Skeletal muscle satellite cell (primary cell): ENCODE measurements around the gene VWF.

Experiments used
- H3K27me3 ChIP-seq: 2 replicates; pipeline ENCODE4 v1.7.0; 2013; ENCODE audit warnings: low read length; ENCODE audit not compliant: control insufficient read depth, insufficient read depth
- H3K36me3 ChIP-seq: 2 replicates; pipeline ENCODE4 v1.7.0; 2013; ENCODE audit warnings: mild to moderate bottlenecking, control low read depth, low read length; ENCODE audit not compliant: insufficient read depth
- H3K4me1 ChIP-seq: 2 replicates; pipeline ENCODE4 v1.7.0; 2013; ENCODE audit warnings: low read length; ENCODE audit not compliant: control insufficient read depth, insufficient read depth
- H3K4me2 ChIP-seq: 2 replicates; pipeline ENCODE4 v1.7.0; 2013; ENCODE audit warnings: mild to moderate bottlenecking, low read length
- H3K4me3 ChIP-seq: 2 replicates; pipeline ENCODE4 v1.7.0; 2013; ENCODE audit warnings: low read length
- H3K9ac ChIP-seq: 2 replicates; pipeline ENCODE4 v1.7.0; 2013; ENCODE audit warnings: mild to moderate bottlenecking, low read depth, low read length, moderate library complexity
- H3K9me3 ChIP-seq: replicated peaks from 2 replicates; pipeline ENCODE4 v1.7.0; 2013; ENCODE audit warnings: mild to moderate bottlenecking, control low read depth, low read length

Gene VWF

GRCh38 chr12:6096527-6096926 is 27.9 kb downstream of the VWF start:
- Histone ChIP-seq H3K27me3 (no peaks in the 10 kb centered on the region), H3K4me1 (peaks cover 36% of the 10 kb centered on the region), H3K36me3 (no peaks in the 10 kb centered on the region), H3K4me2 (no peak overlapping the region), H3K9me3 (no peaks in the 10 kb centered on the region), H3K4me3 (no peak overlapping the region), H3K9ac (no peak overlapping the region)

GRCh38 chr12:6095269-6095668 is 29.2 kb downstream of the VWF start:
- no peaks in the 10 kb centered on the region for H3K9me3 ChIP-seq
- H3K4me1 ChIP-seq: peaks cover 42% of the 10 kb centered on the region
- no peak overlapping the region for H3K4me3 ChIP-seq
- no peak overlapping the region for H3K4me2 ChIP-seq
- no peaks in the 10 kb centered on the region for H3K27me3 ChIP-seq
- H3K36me3 ChIP-seq: no peaks in the 10 kb centered on the region
- H3K9ac ChIP-seq: no peak overlapping the region

GRCh38 chr12:6093764-6094163 is 30.7 kb downstream of the VWF start:
- Histone ChIP-seq H3K9ac (peak overlapping the region; percentile 20), H3K9me3 (no peaks in the 10 kb centered on the region), H3K27me3 (no peaks in the 10 kb centered on the region), H3K4me3 (peak overlapping the region; percentile 43), H3K4me2 (peak overlapping the region; percentile 70), H3K36me3 (no peaks in the 10 kb centered on the region), H3K4me1 (peaks cover 52% of the 10 kb centered on the region)

GRCh38 chr12:6092784-6093722 is 31.4 kb downstream of the VWF start:
- no peaks in the 10 kb centered on the region for H3K9me3 ChIP-seq
- no peaks in the 10 kb centered on the region for H3K27me3 ChIP-seq
- no peaks in the 10 kb centered on the region for H3K36me3 ChIP-seq
- H3K4me3 ChIP-seq: peak overlapping the region; percentile 51
- H3K4me2 ChIP-seq: peak overlapping the region; percentile 70
- peaks cover 56% of the 10 kb centered on the region for H3K4me1 ChIP-seq
- H3K9ac ChIP-seq: peak overlapping the region; percentile 20

GRCh38 chr12:6091786-6092566 is 32.5 kb downstream of the VWF start:
- no peak overlapping the region for H3K4me2 ChIP-seq
- no peaks in the 10 kb centered on the region for H3K9me3 ChIP-seq
- H3K4me1 ChIP-seq: peaks cover 49% of the 10 kb centered on the region
- no peaks in the 10 kb centered on the region for H3K36me3 ChIP-seq
- no peak overlapping the region for H3K4me3 ChIP-seq
- H3K27me3 ChIP-seq: no peaks in the 10 kb centered on the region
- no peak overlapping the region for H3K9ac ChIP-seq

- no peak overlapping the region for H3K4me3 ChIP-seq
- H3K9me3 ChIP-seq: no peaks in the 10 kb centered on the region
- H3K27me3 ChIP-seq: no peaks in the 10 kb centered on the region
- H3K9ac ChIP-seq: no peak overlapping the region
- H3K4me2 ChIP-seq: no peak overlapping the region
- H3K4me1 ChIP-seq: peaks cover 43% of the 10 kb centered on the region
- no peaks in the 10 kb centered on the region for H3K36me3 ChIP-seq
These were observed 33.7 kb downstream of the VWF start for GRCh38 chr12:6090803-6091202.

- no peaks in the 10 kb centered on the region for H3K36me3 ChIP-seq
- no peaks in the 10 kb centered on the region for H3K27me3 ChIP-seq
- peaks cover 51% of the 10 kb centered on the region for H3K4me1 ChIP-seq
- H3K4me3 ChIP-seq: no peak overlapping the region
- peak overlapping the region; percentile 62 for H3K4me2 ChIP-seq
- H3K9ac ChIP-seq: no peak overlapping the region
- H3K9me3 ChIP-seq: no peaks in the 10 kb centered on the region
These were observed 35.3 kb downstream of the VWF start for GRCh38 chr12:6088921-6089747.

GRCh38 chr12:6086316-6086715 is 38.2 kb downstream of the VWF start:
- Histone ChIP-seq H3K4me2 (no peak overlapping the region), H3K9me3 (no peaks in the 10 kb centered on the region), H3K36me3 (no peaks in the 10 kb centered on the region), H3K4me1 (peaks cover 39% of the 10 kb centered on the region), H3K27me3 (no peaks in the 10 kb centered on the region), H3K9ac (no peak overlapping the region), H3K4me3 (no peak overlapping the region)

- no peaks in the 10 kb centered on the region for H3K27me3 ChIP-seq
- peaks cover 35% of the 10 kb centered on the region for H3K4me1 ChIP-seq
- H3K4me2 ChIP-seq: no peak overlapping the region
- no peak overlapping the region for H3K4me3 ChIP-seq
- no peaks in the 10 kb centered on the region for H3K9me3 ChIP-seq
- H3K9ac ChIP-seq: no peak overlapping the region
- H3K36me3 ChIP-seq: no peaks in the 10 kb centered on the region
These were observed 38.6 kb downstream of the VWF start for GRCh38 chr12:6085841-6086240.

- H3K27me3 ChIP-seq: no peaks in the 10 kb centered on the region
- H3K4me2 ChIP-seq: no peak overlapping the region
- H3K9me3 ChIP-seq: no peaks in the 10 kb centered on the region
- H3K36me3 ChIP-seq: no peaks in the 10 kb centered on the region
- H3K4me1 ChIP-seq: peaks cover 32% of the 10 kb centered on the region
- H3K9ac ChIP-seq: no peak overlapping the region
- H3K4me3 ChIP-seq: no peak overlapping the region
These were observed 39.5 kb downstream of the VWF start for GRCh38 chr12:6084969-6085450.
